ENCODE measurements around the gene IDE. TPM values are rescaled to one million over a fixed set of nuclear protein-coding genes. Genes with fewer than 3 reads are reported as not detected.
"Not testable (repeated sequence)": the region's sequence is repeated elsewhere in the genome, so short reads cannot be mapped to it uniquely, and the experiment has no call there.

Gene IDE
- total RNA-seq, 4 donors from 2014 or later: 107 to 300 (median 185) TPM

- no peaks in the 10 kb centered on the region for H3K27me3 ChIP-seq
- no peaks in the 10 kb centered on the region for H3K9me3 ChIP-seq
- TF ChIP-seq CTCF (IDR thresholded peaks at IDR 0.05) (no peak), EP300 (IDR thresholded peaks at IDR 0.05) (no peak), POLR2AphosphoS5 (IDR thresholded peaks at IDR 0.05) (no peak), POLR2A (IDR thresholded peaks at IDR 0.05) (no peak)
- no peaks in the 10 kb centered on the region for H3K4me1 ChIP-seq
- no peak overlapping the region for H3K27ac ChIP-seq
- no peak overlapping the region for H3K4me3 ChIP-seq
- 85% methylated on average over 1 of the region's 1 CpG for WGBS
- DNase-seq (ENCODE audit: low spot score in 2 of 2): no peak
- peaks cover 50% of the 10 kb centered on the region for H3K36me3 ChIP-seq
These were observed 98.5 kb downstream of the IDE start for GRCh38 chr10:92475357-92475868.

- DNase-seq (ENCODE audit: low spot score in 2 of 2): no peak
- no peaks in the 10 kb centered on the region for H3K27me3 ChIP-seq
- no peak overlapping the region for H3K4me3 ChIP-seq
- no peaks in the 10 kb centered on the region for H3K9me3 ChIP-seq
- H3K36me3 ChIP-seq: peaks cover 65% of the 10 kb centered on the region
- H3K27ac ChIP-seq: no peak overlapping the region
- no peaks in the 10 kb centered on the region for H3K4me1 ChIP-seq
- TF ChIP-seq POLR2AphosphoS5 (IDR thresholded peaks at IDR 0.05): no peak
- no peak for TF ChIP-seq EP300 (IDR thresholded peaks at IDR 0.05)
- no peak for TF ChIP-seq POLR2A (IDR thresholded peaks at IDR 0.05)
- TF ChIP-seq CTCF (IDR thresholded peaks at IDR 0.05): no peak
- 77% methylated on average over 3 of the region's 3 CpGs for WGBS
These were observed 103.9 kb downstream of the IDE start for GRCh38 chr10:92470026-92470425.

GRCh38 chr10:92464364-92464763, 109.5 kb downstream of the IDE start:
- H3K27ac ChIP-seq: no peak overlapping the region
- no peaks in the 10 kb centered on the region for H3K27me3 ChIP-seq
- TF ChIP-seq CTCF (IDR thresholded peaks at IDR 0.05) (no peak), EP300 (IDR thresholded peaks at IDR 0.05) (no peak), POLR2A (IDR thresholded peaks at IDR 0.05) (no peak)
- WGBS: 81% methylated on average over 5 of the region's 5 CpGs
- peaks cover 94% of the 10 kb centered on the region for H3K36me3 ChIP-seq
- no peak for DNase-seq (ENCODE audit: low spot score in 2 of 2)
- H3K4me3 ChIP-seq: no peak overlapping the region
- no peaks in the 10 kb centered on the region for H3K9me3 ChIP-seq
- no peaks in the 10 kb centered on the region for H3K4me1 ChIP-seq

- H3K27ac ChIP-seq: no peak overlapping the region
- peaks cover 94% of the 10 kb centered on the region for H3K36me3 ChIP-seq
- H3K27me3 ChIP-seq: no peaks in the 10 kb centered on the region
- 97% methylated on average over 5 of the region's 5 CpGs for WGBS
- TF ChIP-seq POLR2AphosphoS5 (IDR thresholded peaks at IDR 0.05) (no peak), POLR2A (IDR thresholded peaks at IDR 0.05) (no peak), CTCF (IDR thresholded peaks at IDR 0.05) (no peak)
- H3K4me1 ChIP-seq: no peaks in the 10 kb centered on the region
- H3K4me3 ChIP-seq: no peak overlapping the region
- H3K9me3 ChIP-seq: no peaks in the 10 kb centered on the region
- DNase-seq (ENCODE audit: low spot score in 2 of 2): no peak
These were observed 110.3 kb downstream of the IDE start for GRCh38 chr10:92463582-92463981.

- not testable (repeated sequence) for H3K4me1 ChIP-seq; DNase-seq (ENCODE audit: low spot score in 2 of 2); H3K4me3 ChIP-seq; H3K9me3 ChIP-seq; H3K27ac ChIP-seq; H3K27me3 ChIP-seq
- WGBS: 97% methylated on average over 6 of the region's 6 CpGs
- peaks cover 79% of the 10 kb centered on the region for H3K36me3 ChIP-seq
These were observed 118.9 kb downstream of the IDE start for GRCh38 chr10:92454955-92455354.

GRCh38 chr10:92452313-92452712, 121.6 kb downstream of the IDE start:
- TF ChIP-seq POLR2A (IDR thresholded peaks at IDR 0.05) (no peak), POLR2AphosphoS5 (IDR thresholded peaks at IDR 0.05) (no peak), EP300 (IDR thresholded peaks at IDR 0.05) (no peak), CTCF (IDR thresholded peaks at IDR 0.05) (no peak)
- no peak for DNase-seq (ENCODE audit: low spot score in 2 of 2)
- no peaks in the 10 kb centered on the region for H3K4me1 ChIP-seq
- H3K27ac ChIP-seq: no peak overlapping the region
- H3K9me3 ChIP-seq: no peaks in the 10 kb centered on the region
- peaks cover 64% of the 10 kb centered on the region for H3K36me3 ChIP-seq
- 95% methylated on average over 2 of the region's 2 CpGs for WGBS
- no peak overlapping the region for H3K4me3 ChIP-seq
- no peaks in the 10 kb centered on the region for H3K27me3 ChIP-seq

All from suprapubic skin (tissue), 4 donors.